HG03064 (cell line): Measurements from ENCODE around the gene SLC36A3.
"Not testable (repeated sequence)": the region's sequence is repeated elsewhere in the genome, so short reads cannot be mapped to it uniquely, and the experiment has no call there.

Experiments
- ATAC-seq: cut with Tn5 transposase; IDR thresholded peaks from one replicate; pipeline ENCODE4 v1.9.1; 2021; ENCODE audit warnings: low read depth; ENCODE audit not compliant: unreplicated experiment

Gene SLC36A3

GRCh38 chr5:151267491-151268260 is 35.9 kb downstream of the SLC36A3 start:
- ATAC-seq: no peak

DNA sequence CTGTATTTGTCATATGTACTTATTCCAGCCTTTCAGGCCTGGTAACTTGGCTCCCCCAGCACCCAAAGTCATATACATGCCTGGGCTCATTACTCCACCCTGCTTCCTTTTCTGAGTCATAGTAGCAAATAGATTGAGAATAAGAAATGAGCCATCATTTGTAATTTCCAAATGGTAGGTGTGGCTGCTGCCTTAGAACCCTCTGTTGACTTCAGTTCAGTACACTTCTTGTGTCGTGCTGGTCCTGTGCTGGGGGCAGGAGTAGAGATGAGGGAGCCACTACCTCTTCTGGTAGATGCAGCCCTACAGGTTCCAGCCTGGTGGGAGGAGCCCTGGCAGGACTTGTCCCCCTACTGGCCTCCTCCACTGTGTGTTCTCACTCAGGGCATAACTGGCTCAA is 39.5 kb downstream of the SLC36A3 start:
- ATAC-seq: no peak

DNA sequence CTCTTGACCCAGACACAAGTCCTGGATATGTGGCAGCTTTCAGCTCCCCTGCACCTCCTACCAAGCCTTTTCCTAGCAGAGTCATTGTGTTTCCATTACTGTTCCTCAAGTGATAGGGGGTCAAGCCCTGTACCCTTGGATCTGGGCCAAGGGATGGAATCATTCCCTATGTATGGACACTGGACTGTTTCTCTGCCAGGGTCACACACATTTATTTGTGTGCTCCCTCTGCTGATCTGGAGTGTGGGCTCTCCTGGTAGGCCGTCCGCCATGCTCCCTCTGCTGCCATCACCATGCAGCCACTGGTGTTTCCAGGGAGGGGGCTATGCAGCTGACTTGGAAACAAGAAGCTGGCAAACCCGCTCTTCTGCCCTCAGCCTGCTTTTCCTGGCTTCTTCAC is 41.0 kb downstream of the SLC36A3 start:
- no peak for ATAC-seq

DNA sequence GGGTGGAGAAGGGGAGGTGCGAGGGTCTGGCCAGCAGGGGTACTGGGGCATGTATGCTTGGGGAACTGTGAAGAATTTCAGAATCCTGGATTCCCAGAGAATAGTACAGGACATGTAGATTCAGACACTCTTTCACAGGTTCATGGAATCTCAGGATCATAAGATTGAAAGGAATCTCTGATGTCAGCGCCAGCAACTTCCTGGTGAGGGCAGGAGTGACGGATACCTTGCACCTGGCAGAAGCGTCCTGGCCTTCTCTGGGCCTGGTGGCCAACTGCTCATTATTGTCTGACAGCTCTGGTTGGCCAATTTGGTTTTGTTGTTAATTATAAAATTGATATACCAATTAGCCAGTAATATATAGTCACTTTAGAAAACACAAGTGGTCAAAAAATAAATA is 43.6 kb downstream of the SLC36A3 start:
- ATAC-seq: no peak

- ATAC-seq: no peak
Observed at GRCh38 chr5:151258816-151259215, 44.8 kb downstream of the SLC36A3 start.

GRCh38 chr5:151258201-151258611 is 45.4 kb downstream of the SLC36A3 start:
- ATAC-seq: no peak

- peak; percentile 29 for ATAC-seq
Observed at GRCh38 chr5:151257731-151258181, 45.8 kb downstream of the SLC36A3 start.

GRCh38 chr5:151255621-151256286 is 47.8 kb downstream of the SLC36A3 start:
- peak; percentile 35 for ATAC-seq

DNA sequence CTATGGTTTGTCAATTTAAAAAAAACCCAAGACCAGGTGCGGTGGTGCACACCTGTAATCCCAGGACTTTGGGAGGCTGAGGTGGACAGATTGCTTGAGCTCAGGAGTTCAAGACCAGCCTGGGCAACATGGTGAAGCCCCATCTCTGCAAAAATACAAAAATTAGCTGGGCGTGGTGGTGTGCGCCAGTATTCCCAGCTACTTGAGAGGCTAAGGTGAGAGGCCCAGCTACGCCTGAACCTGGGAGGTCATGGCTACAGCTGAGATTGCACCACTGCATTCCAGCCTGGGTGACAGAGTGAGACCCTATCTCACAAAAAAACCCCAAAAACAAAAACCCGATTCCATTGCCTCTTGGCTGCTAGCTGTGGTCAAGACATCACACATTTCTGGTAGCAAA is 48.6 kb downstream of the SLC36A3 start:
- ATAC-seq: not testable (repeated sequence)

- ATAC-seq: no peak
Observed at GRCh38 chr5:151254556-151254955, 49.0 kb downstream of the SLC36A3 start.

DNA sequence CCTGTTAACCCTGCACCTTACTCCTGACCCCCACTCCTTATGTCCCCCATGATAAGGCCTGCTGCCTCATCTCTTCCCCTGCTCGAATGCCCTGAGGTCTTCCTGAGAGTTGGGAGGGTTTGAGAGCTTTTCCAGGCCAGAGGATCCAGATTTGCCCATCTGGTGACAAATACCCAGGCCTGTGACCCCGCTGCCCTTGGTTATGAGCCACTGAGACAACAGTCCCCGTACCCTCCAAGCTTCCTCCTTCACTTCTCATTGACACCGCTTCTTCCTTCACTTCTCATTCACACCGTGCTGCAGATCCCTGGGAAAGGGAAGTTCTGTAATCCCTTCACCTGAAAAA is 50.0 kb downstream of the SLC36A3 start:
- ATAC-seq: no peak

DNA sequence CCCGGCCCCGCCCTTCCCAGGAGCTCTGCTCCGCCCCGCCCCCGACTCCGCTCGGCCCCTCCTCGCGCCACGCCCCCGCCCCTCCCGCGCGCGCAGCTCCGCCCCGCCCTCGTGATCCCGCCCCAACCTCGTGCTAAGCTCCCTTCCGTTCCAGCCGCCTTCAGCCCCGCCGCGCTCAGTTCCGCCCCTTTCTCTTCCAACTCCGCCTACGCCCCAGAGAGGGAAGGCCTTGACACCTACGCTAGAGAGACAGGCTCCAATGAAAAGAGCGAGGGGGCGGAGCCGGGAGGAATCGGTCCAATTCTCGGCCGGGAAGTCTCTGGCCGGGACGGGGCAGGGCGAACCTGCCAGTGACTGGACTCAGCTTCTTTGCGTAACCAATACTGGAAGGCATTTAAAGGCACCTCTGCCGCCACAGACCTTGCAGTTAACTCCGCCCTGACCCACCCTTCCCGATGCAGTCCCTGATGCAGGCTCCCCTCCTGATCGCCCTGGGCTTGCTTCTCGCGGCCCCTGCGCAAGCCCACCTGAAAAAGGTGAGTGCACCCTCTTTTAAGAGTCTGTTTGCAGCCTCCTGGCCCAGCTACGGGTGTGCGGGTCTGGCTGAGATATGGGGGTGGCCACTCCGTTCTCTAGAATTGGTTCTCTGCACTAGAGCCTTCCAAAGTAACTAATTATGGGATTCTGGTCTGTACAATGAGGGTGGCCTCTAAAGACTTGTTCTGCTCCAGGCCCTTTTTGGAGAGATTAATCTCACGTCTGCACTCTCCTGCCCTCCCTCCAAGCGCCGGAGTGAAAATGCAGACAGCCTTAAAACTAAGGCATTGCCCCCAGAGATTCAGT is 50.6 kb downstream of the SLC36A3 start, which contains the start of gene GM2A:
Gene GM2A (plus strand): TSS at position 424 of the 843 bp plus-strand sequence. CDS start 32 bp downstream, at position 456.
- peak; percentile 81 for ATAC-seq

GRCh38 chr5:151251621-151252020 is 51.9 kb downstream of the SLC36A3 start:
- ATAC-seq: no peak

- ATAC-seq: no peak
Observed at GRCh38 chr5:151251001-151251551, 52.5 kb downstream of the SLC36A3 start.

GRCh38 chr5:151250346-151251000 is 53.1 kb downstream of the SLC36A3 start:
- no peak for ATAC-seq

DNA sequence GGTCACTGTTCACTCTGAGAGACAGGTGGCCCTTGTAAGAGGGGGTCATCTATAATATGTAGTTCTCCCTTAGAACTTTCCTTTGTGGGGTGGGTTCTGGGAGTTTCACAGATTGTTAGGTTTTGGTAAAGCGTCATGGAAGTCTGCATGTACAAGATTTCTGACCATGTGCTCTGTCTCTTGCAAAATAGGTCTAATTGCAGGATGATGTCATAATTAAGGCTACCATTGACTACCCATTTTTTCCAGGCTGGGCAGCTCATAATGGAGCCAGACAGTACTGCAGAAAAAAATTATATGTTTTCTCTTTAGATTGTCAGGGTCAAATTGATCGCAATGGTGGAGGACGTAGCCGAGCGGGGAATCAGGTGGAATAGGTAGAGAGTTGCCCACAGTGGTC is 54.3 kb downstream of the SLC36A3 start:
- ATAC-seq: no peak

GRCh38 chr5:151248651-151249050 is 54.9 kb downstream of the SLC36A3 start:
- no peak for ATAC-seq

GRCh38 chr5:151245680-151246219 is 57.8 kb downstream of the SLC36A3 start:
- no peak for ATAC-seq

DNA sequence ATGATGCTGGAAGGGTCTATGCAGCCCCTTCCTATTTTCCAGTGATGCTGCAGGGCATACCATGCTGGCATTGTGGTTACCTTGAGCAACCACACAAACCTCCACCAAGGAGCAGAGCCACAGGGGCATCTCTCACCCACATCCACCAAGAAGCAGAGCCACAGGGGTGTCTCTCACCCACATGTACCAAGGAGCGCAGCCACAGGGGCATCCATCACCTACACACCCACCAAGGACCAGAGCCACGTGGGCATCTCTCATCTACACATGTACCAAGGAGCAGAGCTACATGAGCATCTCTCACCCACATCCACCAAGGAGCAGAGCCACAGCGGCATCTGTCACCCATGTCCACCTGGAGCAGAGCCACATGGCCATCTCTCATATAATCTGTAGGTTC is 59.4 kb downstream of the SLC36A3 start:
- no peak for ATAC-seq

DNA sequence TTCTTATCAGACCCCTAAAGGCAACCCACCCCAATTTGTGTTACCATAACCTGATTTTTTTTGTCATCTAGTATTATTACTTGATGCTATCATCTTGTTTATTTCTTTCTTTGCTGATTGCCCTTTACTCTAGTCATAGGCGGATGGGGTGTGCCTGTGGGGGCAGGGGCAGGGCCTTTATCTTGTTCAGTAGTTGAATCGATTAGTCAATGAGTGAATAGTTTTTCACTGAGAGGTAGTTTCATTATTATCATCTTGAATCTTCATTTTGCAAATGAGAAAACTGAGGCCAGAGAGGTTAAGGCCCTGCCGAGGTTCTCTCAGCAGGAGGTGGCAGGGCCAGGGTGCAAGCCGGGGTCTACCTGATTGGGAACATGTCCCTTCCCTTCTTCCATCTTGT is 60.0 kb downstream of the SLC36A3 start:
- ATAC-seq: no peak
